Esophagus muscularis mucosa (tissue), 4 donors: ENCODE results near the gene ADAM29. TPM values are rescaled to one million over a fixed set of nuclear protein-coding genes. Genes with fewer than 3 reads are reported as not detected.
"Not testable (repeated sequence)": the region's sequence is repeated elsewhere in the genome, so short reads cannot be mapped to it uniquely, and the experiment has no call there.

Source experiments
- DNase-seq: peaks from one replicate; pipeline ENCODE4 v3.0.0-alpha.2; 2017; ENCODE audit errors: extremely low spot score
- H3K27ac ChIP-seq, 4 donors: fragments of 200-600 bp; sonication (generic); replicated peaks in 1 of 4; 1 replicate in 3 of 4; 2 replicates in 1 of 4; pipeline ENCODE4 v1.5.1; 2016 to 2019; ENCODE audit warnings: mild to moderate bottlenecking in 1 of 4
- H3K27me3 ChIP-seq, 4 donors: fragments of 200-600 bp; sonication (generic); one replicate each; pipeline versions ENCODE4 v1.5.1 to v1.6.0; 2016 to 2019
- H3K36me3 ChIP-seq, 4 donors: fragments of 200-600 bp; sonication (generic); one replicate each; pipeline ENCODE4 v1.5.1; 2016 to 2019
- H3K4me1 ChIP-seq, 4 donors: fragments of 200-600 bp; sonication (generic); one replicate each; pipeline ENCODE4 v1.5.1; 2016 to 2019
- H3K4me3 ChIP-seq, 4 donors: fragments of 200-600 bp; sonication (generic); 1 replicate in 2 of 4; 2 replicates in 2 of 4; pipeline ENCODE4 v1.5.1; 2016 to 2019; ENCODE audit warnings: mild to moderate bottlenecking in 4 of 4, moderate library complexity in 1 of 4
- H3K9me3 ChIP-seq, 4 donors: fragments of 200-600 bp; sonication (generic); 1 replicate in 3 of 4; 2 replicates in 1 of 4; pipeline ENCODE4 v1.5.1; 2016 to 2019
- CTCF ChIP-seq, 3 experiments: fragments of 200-600 bp in 2 of 3; fragments of 450-650 bp in 1 of 3; sonication (generic) in 2 of 3; IDR thresholded peaks; one replicate each; pipeline ENCODE4 v1.5.1; 2017 to 2019; ENCODE audit warnings: antibody characterized with exemption in 3 of 3, mild to moderate bottlenecking in 2 of 3, moderate library complexity in 1 of 3
- EP300 ChIP-seq: sonication (generic); formaldehyde crosslinking; IDR thresholded peaks from one replicate; pipeline ENCODE4 v1.6.1; 2017; ENCODE audit warnings: antibody characterized with exemption
- POLR2A ChIP-seq: fragments of 450-650 bp; IDR thresholded peaks from one replicate; pipeline ENCODE4 v1.6.1; 2017; ENCODE audit warnings: antibody characterized with exemption, moderate library complexity, mild to moderate bottlenecking, low read depth
- POLR2AphosphoS5 ChIP-seq, 2 donors: sonication (generic); formaldehyde crosslinking; IDR thresholded peaks; one replicate each; pipeline ENCODE4 v1.6.1; 2017; ENCODE audit warnings: antibody characterized with exemption in 2 of 2
- WGBS: methylation state at CpG from one replicate; pipeline ENCODE4 v1.1.5; 2018; 5-methylcytosine and 5-hydroxymethylcytosine counted together
- intact Hi-C: fragments of 100-400 bp; cut with DNase I; formaldehyde crosslinking; loops from one replicate; pipeline ENCODE4 v1.15.1; 2023
- total RNA-seq, 4 donors: library from RNA; depleted of rRNA; stranded (reverse); fragments of >200 nt; gene quantifications; one replicate each; pipeline versions ENCODE4 v1.1.0 to v1.2.1, GENCODE V29; 2016

ADAM29 gene
- total RNA-seq: not detected

- no peak for DNase-seq
- intact Hi-C loops: no loop called here
- no peaks in the 10 kb centered on the region for H3K4me1 ChIP-seq
- H3K27ac ChIP-seq: no peak within 1 kb of the TSS
- 89% methylated on average over 5 of the region's 5 CpGs for WGBS
- no peaks in the 10 kb centered on the region for H3K27me3 ChIP-seq
- no peak within 1 kb of the TSS for H3K4me3 ChIP-seq
- no peaks in the 10 kb centered on the region for H3K36me3 ChIP-seq
- no peak for TF ChIP-seq POLR2AphosphoS5 (IDR thresholded peaks at IDR 0.05)
- no peak for TF ChIP-seq CTCF (IDR thresholded peaks at IDR 0.05)
- no peak for TF ChIP-seq EP300
- no peak for TF ChIP-seq POLR2A
- H3K9me3 ChIP-seq: no peaks in the 10 kb centered on the region
Measured at GRCh38 chr4:174918058-174918457, at the start of gene ADAM29. Gene ADAM29, plus strand, starts transcription at chr4:174918358. Its CDS starts 57,168 bp downstream, at chr4:174975526.

- DNase-seq: no peak
- Histone ChIP-seq H3K27me3 (no peaks in the 10 kb centered on the region), H3K36me3 (no peaks in the 10 kb centered on the region), H3K4me1 (no peaks in the 10 kb centered on the region), H3K4me3 (no peak overlapping the region), H3K27ac (no peak overlapping the region), H3K9me3 (no peaks in the 10 kb centered on the region)
- 94% methylated on average over 3 of the region's 3 CpGs for WGBS
- intact Hi-C loops: no loop called here
- TF ChIP-seq POLR2A: no peak
Measured at GRCh38 chr4:174869339-174869738, 48.8 kb upstream of the ADAM29 start.

GRCh38 chr4:174870311-174870710, 47.8 kb upstream of the ADAM29 start:
- no peaks in the 10 kb centered on the region for H3K9me3 ChIP-seq
- H3K27ac ChIP-seq: no peak overlapping the region
- H3K27me3 ChIP-seq: no peaks in the 10 kb centered on the region
- no peaks in the 10 kb centered on the region for H3K36me3 ChIP-seq
- intact Hi-C loops: no loop called here
- TF ChIP-seq CTCF (IDR thresholded peaks at IDR 0.05) (no peak), POLR2A (no peak)
- H3K4me3 ChIP-seq: no peak overlapping the region
- no peak for DNase-seq
- no peaks in the 10 kb centered on the region for H3K4me1 ChIP-seq
- 51% methylated on average over 2 of the region's 2 CpGs for WGBS

- Histone ChIP-seq H3K27me3 (no peaks in the 10 kb centered on the region), H3K4me1 (no peaks in the 10 kb centered on the region), H3K36me3 (no peaks in the 10 kb centered on the region), H3K27ac (no peak overlapping the region), H3K9me3 (no peaks in the 10 kb centered on the region), H3K4me3 (no peak overlapping the region)
- TF ChIP-seq CTCF (IDR thresholded peaks at IDR 0.05) (no peak), EP300 (no peak), POLR2AphosphoS5 (IDR thresholded peaks at IDR 0.05) (no peak), POLR2A (no peak)
- intact Hi-C loops: no loop called here
- DNase-seq: no peak
Measured at GRCh38 chr4:174871407-174871806, 46.8 kb upstream of the ADAM29 start.

GRCh38 chr4:174873146-174873545, 45.0 kb upstream of the ADAM29 start:
- H3K9me3 ChIP-seq, H3K27me3 ChIP-seq, H3K27ac ChIP-seq, intact Hi-C loops, H3K4me1 ChIP-seq, H3K4me3 ChIP-seq, DNase-seq, H3K36me3 ChIP-seq: not testable (repeated sequence)
- WGBS: 69% methylated on average over 4 of the region's 4 CpGs

GRCh38 chr4:174873931-174874330, 44.2 kb upstream of the ADAM29 start:
- no peak for DNase-seq
- no peak for TF ChIP-seq CTCF (IDR thresholded peaks at IDR 0.05)
- no peak for TF ChIP-seq POLR2AphosphoS5 (IDR thresholded peaks at IDR 0.05)
- TF ChIP-seq EP300: no peak
- TF ChIP-seq POLR2A: no peak
- 20% methylated on average over 1 of the region's 1 CpG for WGBS
- Histone ChIP-seq H3K4me3 (no peak overlapping the region), H3K4me1 (no peaks in the 10 kb centered on the region), H3K27me3 (no peaks in the 10 kb centered on the region), H3K9me3 (no peaks in the 10 kb centered on the region), H3K27ac (no peak overlapping the region), H3K36me3 (no peaks in the 10 kb centered on the region)
- intact Hi-C loops: no loop called here
